ENCODE results near the gene FAM53A. TPM values are rescaled to one million over a fixed set of nuclear protein-coding genes. Genes with fewer than 3 reads are reported as not detected.

The FAM53A gene
- total and polyA plus RNA-seq, 8 donors: 1.5 to 4.3 (median 2.3) TPM

- Histone ChIP-seq H3K4me3 (no peak overlapping the region), H3K27ac (no peak overlapping the region), H3K36me3 (no peaks in the 10 kb centered on the region), H3K9me3 (no peaks in the 10 kb centered on the region), H3K4me1 (no peaks in the 10 kb centered on the region), H3K27me3 (peaks cover 0 to 5% of the 10 kb centered on the region in 2 donors)
- DNase-seq: peak; percentile 42 to 92 (median 63)
- peak; percentile 94 for ATAC-seq
- TF ChIP-seq CTCF (IDR thresholded peaks at IDR 0.05): peak; percentile 98 to 99
- intact Hi-C loops (cut with DNase I): loop anchor here in 1 of 2 donors (10.0 kb wide), 1 partner anchor 264 kb away; no protein-coding TSS in a partner anchor
These were observed 55.0 kb downstream of the FAM53A start for GRCh38 chr4:1628892-1629698.

GRCh38 chr4:1627417-1628313 is 56.4 kb downstream of the FAM53A start:
- intact Hi-C loops (cut with DNase I): loop anchor here in 1 of 2 donors (10.0 kb wide), 1 partner anchor 263 kb away; no protein-coding TSS in a partner anchor
- Histone ChIP-seq H3K27me3 (no peaks in the 10 kb centered on the region), H3K27ac (no peak overlapping the region), H3K36me3 (no peaks in the 10 kb centered on the region), H3K4me3 (no peak overlapping the region), H3K4me1 (no peaks in the 10 kb centered on the region), H3K9me3 (no peaks in the 10 kb centered on the region)
- ATAC-seq (no peak), DNase-seq (peak in 1 of 4 donors; percentile 54)
- TF ChIP-seq CTCF (IDR thresholded peaks at IDR 0.05): no peak

- no peak overlapping the region for H3K27ac ChIP-seq
- H3K9me3 ChIP-seq: no peaks in the 10 kb centered on the region
- no peak for TF ChIP-seq CTCF (IDR thresholded peaks at IDR 0.05)
- intact Hi-C loops (cut with DNase I): loop anchor here in 1 of 2 donors (10.0 kb wide), 1 partner anchor 262 kb away; no protein-coding TSS in a partner anchor
- H3K36me3 ChIP-seq: no peaks in the 10 kb centered on the region
- no peak overlapping the region for H3K4me3 ChIP-seq
- DNase-seq (peak in 1 of 4 donors; percentile 59), ATAC-seq (no peak)
- H3K4me1 ChIP-seq: no peaks in the 10 kb centered on the region
- H3K27me3 ChIP-seq: no peaks in the 10 kb centered on the region
These were observed 57.2 kb downstream of the FAM53A start for GRCh38 chr4:1626941-1627340.

- Histone ChIP-seq H3K27ac (no peak overlapping the region), H3K4me3 (no peak overlapping the region), H3K27me3 (no peaks in the 10 kb centered on the region), H3K36me3 (no peaks in the 10 kb centered on the region), H3K9me3 (no peaks in the 10 kb centered on the region), H3K4me1 (no peaks in the 10 kb centered on the region)
- TF ChIP-seq CTCF (IDR thresholded peaks at IDR 0.05): no peak
- ATAC-seq (no peak), DNase-seq (peak in 1 of 4 donors; percentile 48)
- intact Hi-C loops (cut with DNase I): loop anchor here in 1 of 2 donors (10.0 kb wide), 1 partner anchor 261 kb away; no protein-coding TSS in a partner anchor
These were observed 58.0 kb downstream of the FAM53A start for GRCh38 chr4:1626151-1626550.

Data from left lung (tissue), 10 donors.